NCI-H2227 (cell line): ENCODE measurements around the gene ZBTB5.
"Not testable (repeated sequence)": the region's sequence is repeated elsewhere in the genome, so short reads cannot be mapped to it uniquely, and the experiment has no call there.

Experiments
- DNase-seq: peaks from one replicate; lab custom pipeline; 2025; ENCODE audit not compliant: unreplicated experiment; lab: John Stamatoyannopoulos, UW

Gene ZBTB5

GRCh38 chr9:37407468-37407867 is 57.8 kb downstream of the ZBTB5 start:
- DNase-seq: no peak

GRCh38 chr9:37406603-37407401 is 58.4 kb downstream of the ZBTB5 start:
- no peak for DNase-seq

DNA sequence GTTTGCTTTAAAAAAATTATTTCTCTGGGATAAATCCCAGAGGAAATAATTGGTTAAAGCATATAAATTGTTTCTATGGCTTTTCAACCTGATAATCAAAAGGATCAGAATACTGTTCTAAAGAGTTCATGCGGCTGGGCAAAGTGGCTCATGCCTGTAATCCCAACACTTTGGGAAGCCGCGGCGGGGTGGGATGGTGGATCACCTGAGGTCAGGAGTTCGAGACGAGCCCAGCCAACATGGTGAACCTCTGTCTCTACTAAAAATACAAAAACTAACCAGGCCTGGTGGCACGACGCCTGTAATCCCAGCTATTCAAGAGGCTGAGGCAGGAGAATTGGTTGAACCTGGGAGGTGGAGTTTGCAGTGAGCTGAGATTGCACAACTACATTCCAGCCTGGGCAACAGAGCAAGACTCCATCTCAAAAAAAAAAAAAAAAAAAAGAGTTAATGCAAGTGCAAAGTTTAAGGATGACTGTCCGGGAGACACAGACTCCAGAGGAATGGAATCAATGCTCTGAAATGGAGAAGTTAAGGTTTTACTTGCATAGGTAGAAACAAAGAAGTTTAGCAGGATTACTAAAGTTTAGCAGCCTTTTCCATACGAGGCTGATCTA is 59.4 kb downstream of the ZBTB5 start:
- DNase-seq: no peak

- DNase-seq: no peak
Observed at GRCh38 chr9:37405350-37405749, 59.9 kb downstream of the ZBTB5 start.

GRCh38 chr9:37404590-37404989 is 60.7 kb downstream of the ZBTB5 start:
- DNase-seq: no peak

GRCh38 chr9:37399336-37399735 is 65.9 kb downstream of the ZBTB5 start:
- DNase-seq: no peak

- no peak for DNase-seq
Observed at GRCh38 chr9:37398464-37399025, 66.7 kb downstream of the ZBTB5 start.

- DNase-seq: not testable (repeated sequence)
Observed at GRCh38 chr9:37397948-37398347, 67.3 kb downstream of the ZBTB5 start.

DNA sequence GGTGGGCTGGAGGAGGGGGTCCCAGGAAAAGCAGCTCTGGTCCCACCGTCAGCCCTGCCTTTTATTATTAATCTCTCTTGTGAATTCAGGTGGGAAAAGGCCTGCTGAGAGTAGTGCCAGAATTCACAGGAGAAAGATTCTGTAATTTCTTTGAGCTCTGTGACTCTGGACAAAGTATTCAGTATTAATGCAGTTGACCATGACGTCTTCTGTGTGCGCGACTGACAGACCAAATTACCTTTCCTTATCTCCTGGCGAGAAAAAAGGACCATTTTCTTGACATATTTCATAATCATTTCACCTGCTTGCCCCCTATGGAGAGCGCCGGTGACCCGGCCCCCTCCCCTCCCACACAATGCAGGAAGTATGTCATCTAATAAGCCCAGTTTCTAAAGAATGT is 69.6 kb downstream of the ZBTB5 start:
- no peak for DNase-seq

DNA sequence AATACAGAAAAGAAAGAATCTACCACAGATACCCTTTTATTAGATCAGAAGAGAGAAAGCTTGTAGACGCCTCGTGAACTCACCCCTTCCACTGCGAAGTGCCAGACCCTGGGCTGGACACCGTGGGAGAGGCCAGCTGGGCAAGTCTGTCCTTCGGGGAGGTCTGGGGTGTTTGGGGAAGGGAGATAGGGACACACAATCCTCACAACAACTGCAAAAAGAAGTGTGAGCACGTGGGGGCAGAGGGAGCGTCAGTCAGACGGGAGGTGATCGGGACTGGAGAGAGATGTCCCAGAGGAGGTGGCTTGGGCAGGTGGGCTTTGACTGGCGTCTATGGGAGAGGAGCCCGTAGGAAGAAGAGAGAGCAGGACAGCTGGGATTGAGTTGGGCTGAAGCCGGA is 70.0 kb downstream of the ZBTB5 start:
- no peak for DNase-seq

DNA sequence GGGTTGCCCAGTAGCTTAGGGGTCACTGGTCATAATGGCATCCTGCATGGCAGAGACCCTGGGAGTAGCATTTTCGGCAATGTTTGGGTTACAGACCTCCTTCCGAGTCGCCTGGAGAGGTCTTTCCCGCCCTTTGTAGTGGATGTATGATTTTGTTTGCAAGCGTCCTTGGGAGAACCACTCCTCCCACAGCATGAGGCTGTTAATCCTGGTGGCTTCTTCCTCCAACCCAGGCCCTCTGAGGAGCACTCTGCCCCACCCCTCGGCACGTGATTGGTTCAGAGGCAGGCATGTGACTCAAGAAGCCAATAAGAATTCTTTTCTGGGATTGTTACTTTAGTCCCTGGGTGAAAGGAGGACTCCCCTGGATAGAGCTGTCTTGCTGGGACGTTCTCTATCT is 73.0 kb downstream of the ZBTB5 start:
- no peak for DNase-seq

DNA sequence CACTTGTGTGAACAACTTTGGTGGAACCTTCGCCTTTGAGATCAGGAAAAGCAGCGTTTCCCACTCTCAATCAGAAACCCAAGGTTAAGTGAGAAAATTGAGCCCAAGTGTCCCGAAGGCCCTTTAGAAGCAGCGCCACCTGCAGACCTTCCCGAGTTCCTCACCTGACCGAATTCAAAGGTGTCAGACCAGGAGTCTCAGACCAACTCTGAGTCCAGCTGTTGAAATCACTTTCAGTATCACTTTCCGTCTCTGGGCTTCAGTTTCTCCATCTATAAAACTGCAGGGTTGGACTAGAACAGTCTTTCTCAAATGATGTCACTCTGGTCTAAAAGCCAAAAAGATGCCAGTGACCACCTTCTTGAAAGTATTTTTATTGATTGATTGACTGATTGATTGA is 74.5 kb downstream of the ZBTB5 start:
- DNase-seq: no peak
